ENCODE measurements around the gene ADAMTSL4. TPM values are rescaled to one million over a fixed set of nuclear protein-coding genes. Genes with fewer than 3 reads are reported as not detected.
A peak's percentile ranks its signal among the peaks of the same experiment; 100 is the strongest.

The ADAMTSL4 gene
- total and polyA plus RNA-seq, 9 of the 15 experiments (the other 6 are each of a cell fraction or from before 2014, with no cell fraction given): 12.7 to 212 (median 35.6) TPM

- H3K27me3 ChIP-seq (ENCODE audit: control insufficient read depth in 2 of 2, insufficient read depth in 2 of 2, low read length in 2 of 2): no peaks in the 10 kb centered on the region
- in situ Hi-C loops (cut with MboI) (no loop called here), intact Hi-C loops (cut with micrococcal nuclease) (loop anchor here (2.0 to 5.0 kb wide), 2 partner anchors 31 to 54 kb away; no protein-coding TSS in a partner anchor)
- CTCF ChIA-PET (ENCODE audit: low intra/inter-chr PET ratio): interaction anchor here (0.8 to 1.3 kb wide), 3 partner anchors 50 to 260 kb away, joined by 4 to 10 read pairs (median 7); no protein-coding TSS in a partner anchor
- H3K4me2 ChIP-seq (ENCODE audit: insufficient read depth, low read length): peak overlapping the region; percentile 81
- peak overlapping the region; percentile 82 to 98 for H3K9ac ChIP-seq (ENCODE audit: insufficient read depth in 1 of 2, low read depth in 2 of 2, low read length in 2 of 2)
- DNase-seq (ENCODE audit: extremely low read depth in 1 of 4, low spot score in 3 of 4) (peak in 3 of 4 experiments; percentile 35 to 55 (median 39)), ATAC-seq (peak; percentile 41), FAIRE-seq (peak; percentile 54)
- H3K4me1 ChIP-seq (replicated peaks in 1 of 2; ENCODE audit: control insufficient read depth in 2 of 2, insufficient read depth in 2 of 2, low read length in 2 of 2): peaks cover 28 to 37% of the 10 kb centered on the region in 2 experiments; a peak in 4 of 5 replicates
- BruUV-seq (replicated peaks): no TSS peak
- no peaks in the 10 kb centered on the region for H3K9me3 ChIP-seq (replicated peaks; ENCODE audit: control insufficient read depth, insufficient read depth, low read depth, low read length)
- H3K9me1 ChIP-seq (ENCODE audit: control insufficient read depth, insufficient read depth, low read length): no peaks in the 10 kb centered on the region
- POLR2A ChIA-PET: interaction anchor here (0.6 to 2.9 kb wide), 17 partner anchors 9 to 372 kb away, joined by 3 to 18 read pairs (median 3); partner anchors contain the start of genes MCL1 and TARS2
- peak overlapping the region; percentile 43 for H3K4me3 ChIP-seq
- WGBS (ENCODE audit: insufficient coverage, low coverage, missing lambda C conversion rate): 0% methylated on average over 8 of the region's 19 CpGs
- H3K27ac ChIP-seq (ENCODE audit: extremely low read depth, low read depth, low read length): peak overlapping the region; percentile 45
- H2AFZ ChIP-seq (ENCODE audit: low read depth, low read length): peak overlapping the region; percentile 97
- H4K20me1 ChIP-seq (replicated peaks; ENCODE audit: control insufficient read depth, insufficient read depth, low read length): no peaks in the 10 kb centered on the region
- peaks cover 24% of the 10 kb centered on the region; the same call in 2 of the 3 replicates for H3K36me3 ChIP-seq (ENCODE audit: control insufficient read depth, insufficient read depth, low read length)
- H3K79me2 ChIP-seq (ENCODE audit: control insufficient read depth, insufficient read depth, low read length): peaks cover 13% of the 10 kb centered on the region; the same call in 1 of the 3 replicates
- TF ChIP-seq TBP (optimal IDR thresholded peaks at IDR 0.05; ENCODE audit: low read depth, low read length) (peak; percentile 38), CCAR2 (IDR thresholded peaks at IDR 0.05; ENCODE audit: low read depth, low read length) (no peak), SAFB (IDR thresholded peaks at IDR 0.05; ENCODE audit: borderline replicate concordance, low read depth, low read length) (no peak), TBL1XR1 (IDR thresholded peaks at IDR 0.05; ENCODE audit: low read length in 2 of 2) (no peak), ZSCAN32 (CRISPR knock-in tag; IDR thresholded peaks at IDR 0.05) (no peak), ZNF518B (CRISPR knock-in tag; IDR thresholded peaks at IDR 0.05) (no peak), REST (IDR thresholded peaks at IDR 0.05; ENCODE audit: borderline replicate concordance) (no peak), REST (CRISPR knock-in tag; IDR thresholded peaks at IDR 0.05; ENCODE audit: low read depth) (no peak), TRIM24 (IDR thresholded peaks at IDR 0.05) (peak in 1 of 2 experiments; percentile 40; a peak in 1 of 4 replicates)
Measured at GRCh38 chr1:150516050-150516591, 33.1 kb upstream of the ADAMTSL4 start.

All from K562 (cell line).